HepG2 (cell line): ENCODE data around the gene NMU. TPM values are rescaled to one million over a fixed set of nuclear protein-coding genes. Genes with fewer than 3 reads are reported as not detected.

ENCODE experiments used
- ATAC-seq: fragments of 200-7000 bp; cut with Tn5 transposase; 3 replicates; pipeline ENCODE4 v1.9.1; 2020; ENCODE audit warnings: mild to moderate bottlenecking, moderate library complexity
- BruUV-seq: library from RNA; stranded (reverse); fragments of 400-500 nt; replicated peaks from 2 replicates; lab custom pipeline; 2021; lab: Mats Ljungman, UMichigan
- CTCF ChIA-PET: fragments of 300-600 bp; formaldehyde crosslinking; extraction: SDS; loops from one replicate; lab custom pipeline; 2021; ENCODE audit warnings: low total read pairs, inconsistent platforms, low intra/inter-chr PET ratio; lab: Yijun Ruan, JAX
- POLR2A ChIA-PET: fragments of 350-600 bp; sonication (Branson Sonifier 250); formaldehyde crosslinking; loops from one replicate; lab custom pipeline; 2020; ENCODE audit warnings: antibody characterized with exemption, inconsistent platforms; lab: Yijun Ruan, JAX
- DNase-seq: peaks from one replicate; pipeline ENCODE4 v3.0.0-alpha.2; 2015; ENCODE audit warnings: low spot score
- FAIRE-seq: peaks from 3 replicates; lab custom pipeline; 2011; peaks lifted over from hg19 to GRCh38; lab: Jason Lieb, UNC
- H2AFZ ChIP-seq: one replicate; pipeline ENCODE4 v1.6.1; 2011; ENCODE audit warnings: low read length, inconsistent platforms
- H3K27ac ChIP-seq: fragments of 300-600 bp; 3 replicates; pipeline ENCODE4 v1.8.0; 2011; ENCODE audit warnings: mixed run types, mild to moderate bottlenecking, mixed read lengths, low read length, inconsistent platforms; ENCODE audit not compliant: insufficient read depth; ENCODE audit errors: extremely low read length
- H3K27me3 ChIP-seq, 2 experiments: fragments of 200-600 bp in 1 of 2; 2 replicates in 1 of 2; 3 replicates in 1 of 2; pipeline versions ENCODE4 v1.6.0 to v1.8.0; 2011; ENCODE audit warnings: low read length in 2 of 2, mild to moderate bottlenecking in 2 of 2, moderate library complexity in 2 of 2, inconsistent platforms in 1 of 2; ENCODE audit not compliant: insufficient read depth in 2 of 2, control insufficient read depth in 1 of 2
- H3K36me3 ChIP-seq, 2 experiments: fragments of 200-600 bp in 1 of 2; replicated peaks in 1 of 2; 2 replicates in 1 of 2; 3 replicates in 1 of 2; pipeline versions ENCODE4 v1.5.1 to v1.8.0; 2011; ENCODE audit warnings: low read length in 2 of 2, inconsistent platforms in 1 of 2; ENCODE audit not compliant: insufficient read depth in 2 of 2, control insufficient read depth in 1 of 2
- H3K4me1 ChIP-seq: 2 replicates; pipeline ENCODE4 v1.5.1; 2012; ENCODE audit warnings: low read length, inconsistent platforms; ENCODE audit not compliant: insufficient read depth
- H3K4me2 ChIP-seq: 2 replicates; pipeline ENCODE4 v1.6.0; 2011; ENCODE audit warnings: low read depth, low read length, inconsistent platforms
- H3K4me3 ChIP-seq, 3 experiments: fragments of 200-600 bp in 1 of 3; sonication (generic), shearing (Covaris generic) in 1 of 3; replicated peaks in 1 of 3; 2 replicates each; pipeline ENCODE4 v1.5.1; 2011 to 2016; ENCODE audit warnings: low read length in 3 of 3, inconsistent platforms in 2 of 3, low read depth in 2 of 3, mild to moderate bottlenecking in 2 of 3, control low read depth in 1 of 3, mixed read lengths in 1 of 3; ENCODE audit not compliant: insufficient read depth in 1 of 3
- H3K79me2 ChIP-seq: one replicate; pipeline ENCODE4 v1.6.1; 2011; ENCODE audit warnings: low read length, inconsistent platforms; ENCODE audit not compliant: insufficient read depth
- H3K9ac ChIP-seq: 2 replicates; pipeline ENCODE4 v1.6.0; 2011; ENCODE audit warnings: mild to moderate bottlenecking, low read depth, low read length, inconsistent platforms; ENCODE audit not compliant: insufficient read depth
- H3K9me3 ChIP-seq: 2 replicates; pipeline ENCODE4 v1.5.1; 2012; ENCODE audit warnings: mild to moderate bottlenecking, low read length
- H4K20me1 ChIP-seq: 2 replicates; pipeline ENCODE4 v1.6.0; 2011; ENCODE audit warnings: inconsistent platforms, mild to moderate bottlenecking, low read length, moderate library complexity; ENCODE audit not compliant: insufficient read depth
- CBX2 ChIP-seq, 2 experiments: fragments of 200-600 bp in 1 of 2; sonication (generic); formaldehyde crosslinking in 1 of 2; IDR thresholded peaks; 2 replicates each; pipeline versions ENCODE4 v1.7.0 to v1.8.1; 2018 to 2022; ENCODE audit warnings: low read depth in 2 of 2, low read length in 1 of 2, mild to moderate bottlenecking in 1 of 2, missing genetic modification reagents in 1 of 2
- GATAD1 ChIP-seq: IDR thresholded peaks from 2 replicates; pipeline ENCODE4 v1.6.1; 2016; ENCODE audit warnings: missing genetic modification reagents, missing compliant biosample characterization
- MEF2D ChIP-seq: sonication (generic); formaldehyde crosslinking; IDR thresholded peaks from 2 replicates; pipeline ENCODE4 v1.5.1; 2020; ENCODE audit warnings: mild to moderate bottlenecking, missing genetic modification reagents
- NKX3-1 ChIP-seq: sonication (generic); formaldehyde crosslinking; IDR thresholded peaks from 2 replicates; pipeline ENCODE4 v1.5.0; 2020; ENCODE audit warnings: missing genetic modification reagents
- RXRA ChIP-seq: sonication (generic); formaldehyde crosslinking; IDR thresholded peaks from 2 replicates; pipeline ENCODE4 v1.5.1; 2020; ENCODE audit warnings: missing genetic modification reagents
- SIX4 ChIP-seq: sonication (generic); formaldehyde crosslinking; IDR thresholded peaks from 2 replicates; pipeline ENCODE4 v1.4.0; 2020; ENCODE audit warnings: missing genetic modification reagents
- SP2 ChIP-seq: sonication (generic); formaldehyde crosslinking; IDR thresholded peaks from 2 replicates; pipeline ENCODE4 v1.5.1; 2020; ENCODE audit warnings: mild to moderate bottlenecking, missing genetic modification reagents
- ZNF142 ChIP-seq: sonication (generic); formaldehyde crosslinking; IDR thresholded peaks from 2 replicates; pipeline ENCODE4 v1.4.0; 2020; ENCODE audit warnings: missing genetic modification reagents
- ZNF230 ChIP-seq: sonication (generic); formaldehyde crosslinking; IDR thresholded peaks from 2 replicates; pipeline ENCODE4 v1.4.0; 2020; ENCODE audit warnings: mild to moderate bottlenecking, missing genetic modification reagents
- ZNF280B ChIP-seq: sonication (generic); formaldehyde crosslinking; IDR thresholded peaks from 2 replicates; pipeline ENCODE4 v1.5.0; 2020; ENCODE audit warnings: missing genetic modification reagents, mild to moderate bottlenecking, borderline replicate concordance
- ZNF850 ChIP-seq: sonication (generic); formaldehyde crosslinking; conservative IDR thresholded peaks from 2 replicates; pipeline ENCODE4 v1.9.0; 2021; ENCODE audit warnings: mild to moderate bottlenecking, missing genetic modification reagents
- ZSCAN21 ChIP-seq: sonication (generic); formaldehyde crosslinking; IDR thresholded peaks from 2 replicates; pipeline ENCODE4 v1.8.0; 2022; ENCODE audit warnings: mild to moderate bottlenecking, missing genetic modification reagents, moderate library complexity, borderline replicate concordance
- WGBS: methylation state at CpG from one replicate; pipeline ENCODE4 v1.1.6; 2017; ENCODE audit warnings: low lambda C conversion rate; 5-methylcytosine and 5-hydroxymethylcytosine counted together
- in situ Hi-C: cut with HindIII; loops from 2 replicates; pipeline ENCODE4 v1.10.0; 2017; ENCODE audit warnings: low pct_unique_long_range_greater_than_20kb; ENCODE audit not compliant: extremely low pct_ligation_motif_present
- intact Hi-C: fragments of 100-400 bp; cut with micrococcal nuclease; formaldehyde crosslinking; loops from one replicate; pipeline ENCODE4 v1.10.0; 2022; ENCODE audit not compliant: unreplicated experiment
- polyA plus RNA-seq, 8 experiments: library from polyadenylated mRNA; depleted of rRNA in 3 of 8; stranded (reverse) in 7 of 8; unstranded in 1 of 8; fragments of >200 nt; fragmentation: Illumina TruSeq in 4 of 8; extraction: Trizol in 4 of 8; gene quantifications; 2 replicates each; pipeline versions ENCODE4 v1.2.1 to v1.2.3, GENCODE V29; 2011 to 2016; ENCODE audit warnings: low read depth in 4 of 8, missing spikeins in 1 of 8, mixed read lengths in 1 of 8; ENCODE audit not compliant: insufficient read depth in 1 of 8
- total RNA-seq, 5 experiments: library from RNA; depleted of rRNA; stranded (reverse); fragments of >200 nt; fragmentation: Illumina TruSeq; extraction: Trizol; gene quantifications; 2 replicates each; pipeline ENCODE4 v1.2.3, GENCODE V29; 2016; ENCODE audit warnings: low read depth in 1 of 5

Gene NMU
- total and polyA plus RNA-seq, 2 of the 13 experiments (the other 11 are each of a cell fraction or from before 2014, with no cell fraction given) = not detected

- TF ChIP-seq ZNF142 (0 out of 2 replicates have a peak, but pooled peaks have one; percentile 19), RXRA (CRISPR knock-in tag) (no peak), CBX2 (IDR thresholded peaks at IDR 0.05; ENCODE audit: low read depth, low read length) (no peak), CBX2 (CRISPR knock-in tag; IDR thresholded peaks at IDR 0.05; ENCODE audit: low read depth) (no peak), SIX4 (CRISPR knock-in tag) (no peak)
These were observed 88.7 kb downstream of the NMU start (continued) for GRCh38 chr4:55547466-55547770.

- ChIA-PET POLR2A (interaction anchor here (1.0 to 3.1 kb wide), 3 partner anchors 109 to 190 kb away, joined by 3 to 17 read pairs (median 9); partner anchors contain the start of gene TMEM165), CTCF (no interaction called here)
- peak; percentile 90 for ATAC-seq
- peaks cover 29% of the 10 kb centered on the region for H3K79me2 ChIP-seq
- H3K36me3 ChIP-seq = no peaks in the 10 kb centered on the region
- peak within 1 kb of the TSS; percentile 73 for H3K4me2 ChIP-seq
- peak within 1 kb of the TSS; percentile 89 for H3K9ac ChIP-seq
- FAIRE-seq = no peak
- intact Hi-C loops = loop anchor here (5.0 kb wide), 2 partner anchors 80 to 305 kb away; partner anchors contain the start of gene EXOC1
- no peaks in the 10 kb centered on the region; a peak in 2 of 5 replicates for H3K27me3 ChIP-seq
- H2AFZ ChIP-seq = peak within 1 kb of the TSS; percentile 70
- no peaks in the 10 kb centered on the region for H3K9me3 ChIP-seq
- 0% methylated on average over 7 of the region's 71 CpGs for WGBS
- H3K27ac ChIP-seq = peak within 1 kb of the TSS; percentile 98
- peaks cover 38% of the 10 kb centered on the region for H3K4me1 ChIP-seq
- peak; percentile 74 for DNase-seq
- BruUV-seq = no TSS peak
- in situ Hi-C loops = no loop called here
- H4K20me1 ChIP-seq = no peaks in the 10 kb centered on the region; the same call in 1 of the 2 replicates
- H3K4me3 ChIP-seq = peak within 1 kb of the TSS; percentile 78 to 91 (median 89)
- TF ChIP-seq MEF2D (0 out of 2 replicates have a peak, but pooled peaks have one; percentile 36), ZNF280B (peak; percentile 18; the same call in 1 of the 2 replicates), ZNF850 (CRISPR knock-in tag) (peak; percentile 77; the same call in 1 of the 2 replicates), SP2 (CRISPR knock-in tag) (no peak), ZNF230 (CRISPR knock-in tag) (0 out of 2 replicates have a peak, but pooled peaks have one; percentile 31), ZSCAN21 (CRISPR knock-in tag) (0 out of 2 replicates have a peak, but pooled peaks have one; percentile 22), NKX3-1 (CRISPR knock-in tag) (peak; percentile 53; the same call in 1 of the 2 replicates), GATAD1 (CRISPR knock-in tag) (peak; percentile 31)
These were observed 89.2 kb downstream of the NMU start, which contains the start of gene CLOCK for GRCh38 chr4:55546756-55547465. Gene CLOCK, minus strand, starts transcription at chr4:55546909. Its CDS starts 64,124 bp downstream, at chr4:55482785.
